ENCODE results near the gene LSM4.
A peak's percentile ranks its signal among the peaks of the same experiment; 100 is the strongest.

LSM4 gene

DNA sequence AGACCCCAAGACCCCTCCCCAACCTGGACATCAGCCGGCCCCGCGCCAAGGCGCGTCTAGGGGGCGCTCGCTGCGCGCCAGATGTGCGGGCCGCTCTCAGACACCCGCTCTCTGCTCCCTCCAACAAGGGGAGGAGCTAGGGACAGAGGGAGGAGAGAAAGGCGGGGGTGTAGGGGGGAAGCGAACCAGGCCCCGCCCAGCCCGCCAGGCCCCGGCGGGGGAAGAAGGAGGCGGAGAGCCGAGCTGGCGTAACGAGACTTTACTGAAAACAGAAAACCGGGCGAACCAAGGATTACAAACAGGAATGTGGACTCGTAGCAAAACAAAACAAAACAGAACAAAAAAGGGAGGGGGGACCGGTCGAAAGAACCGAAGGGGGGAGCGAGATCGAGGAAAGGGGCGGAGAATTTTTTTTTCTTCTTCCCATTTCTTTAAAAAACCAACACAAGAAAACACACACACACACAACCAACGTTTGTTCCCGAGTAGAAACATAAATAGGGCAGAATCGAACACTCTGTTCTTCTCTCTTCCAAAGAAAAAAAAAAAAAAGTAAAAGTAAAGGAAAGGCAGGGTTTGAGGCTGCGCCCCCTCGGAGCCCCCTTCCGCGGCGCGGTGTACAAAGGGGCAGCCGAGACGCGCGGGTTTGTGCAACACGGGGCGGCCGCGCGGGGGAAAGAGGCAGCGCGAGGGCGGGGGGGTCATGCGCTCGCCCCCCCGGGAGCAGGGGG lies 43.2 kb downstream of the LSM4 start:
- peak overlapping the region; percentile 49 for H3K27ac ChIP-seq (ENCODE audit: low read length)
- no peaks in the 10 kb centered on the region for H3K36me3 ChIP-seq (ENCODE audit: control insufficient read depth, low read depth, low read length)
- peak overlapping the region; percentile 87 for H3K4me3 ChIP-seq (ENCODE audit: low read length)
- no peaks in the 10 kb centered on the region for H3K9me3 ChIP-seq (ENCODE audit: control insufficient read depth, low read depth, low read length)
- peaks cover 11% of the 10 kb centered on the region for H3K4me1 ChIP-seq (ENCODE audit: control insufficient read depth, low read depth, low read length)
- H3K27me3 ChIP-seq (ENCODE audit: control insufficient read depth, insufficient read depth, low read length) = no peaks in the 10 kb centered on the region
- peak overlapping the region; percentile 93 for H3K9ac ChIP-seq (ENCODE audit: low read length)

DNA sequence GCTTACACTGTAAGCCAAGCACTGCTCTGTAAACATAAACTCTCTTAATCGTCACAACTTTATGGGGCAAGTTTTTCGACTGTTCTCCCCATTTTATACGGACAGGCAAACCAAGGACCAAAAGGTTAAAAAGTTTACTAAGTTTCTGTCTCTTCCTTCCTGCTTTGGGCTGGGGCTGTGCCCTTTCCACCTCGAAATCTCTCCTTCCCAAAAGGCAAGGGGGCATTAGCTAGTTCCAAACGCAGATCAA lies 43.7 kb downstream of the LSM4 start:
- no peaks in the 10 kb centered on the region for H3K36me3 ChIP-seq (ENCODE audit: control insufficient read depth, low read depth, low read length)
- H3K4me1 ChIP-seq (ENCODE audit: control insufficient read depth, low read depth, low read length) = peaks cover 15% of the 10 kb centered on the region
- H3K9ac ChIP-seq (ENCODE audit: low read length) = peak overlapping the region; percentile 26
- H3K27me3 ChIP-seq (ENCODE audit: control insufficient read depth, insufficient read depth, low read length) = no peaks in the 10 kb centered on the region
- H3K27ac ChIP-seq (ENCODE audit: low read length) = no peak overlapping the region
- H3K4me3 ChIP-seq (ENCODE audit: low read length) = peak overlapping the region; percentile 87
- no peaks in the 10 kb centered on the region for H3K9me3 ChIP-seq (ENCODE audit: control insufficient read depth, low read depth, low read length)

DNA sequence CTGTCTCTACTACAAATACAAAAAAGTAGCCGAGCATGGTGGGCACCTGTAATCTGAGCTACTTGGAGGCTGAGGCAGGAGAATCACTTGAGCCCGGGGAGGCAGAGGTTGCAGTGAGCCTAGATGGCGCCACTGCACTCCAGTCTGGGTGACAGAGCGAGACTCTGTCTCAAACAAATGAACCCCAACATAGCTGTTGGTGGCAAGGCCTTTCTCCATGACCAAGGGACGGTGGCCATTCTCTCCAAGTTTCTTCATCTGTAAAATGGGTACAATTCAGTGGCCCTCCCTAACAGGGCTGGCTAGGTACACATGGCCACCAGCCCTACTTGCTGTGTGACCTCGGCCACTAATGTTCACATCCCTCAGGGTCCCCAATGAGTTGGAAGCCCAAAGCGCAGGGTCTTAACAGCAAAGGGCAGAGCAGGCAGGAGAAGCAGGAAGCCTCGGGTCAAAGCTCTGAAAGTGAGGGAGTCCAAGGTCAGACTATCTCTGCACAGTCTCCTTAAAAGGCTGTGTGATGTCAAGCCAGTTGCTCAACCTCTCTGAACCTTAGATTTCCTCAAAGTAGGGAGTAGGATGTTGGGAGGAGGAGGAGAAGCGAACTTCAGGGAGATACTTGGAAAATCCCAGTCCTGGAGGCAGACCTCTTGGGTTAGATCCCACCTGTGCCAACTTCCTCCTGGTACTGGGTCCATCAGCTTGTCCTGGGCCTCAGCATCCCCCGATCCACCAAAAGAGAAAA lies 44.2 kb downstream of the LSM4 start:
- Histone ChIP-seq H3K9ac (ENCODE audit: low read length) (peak overlapping the region; percentile 26), H3K27me3 (ENCODE audit: control insufficient read depth, insufficient read depth, low read length) (no peaks in the 10 kb centered on the region), H3K9me3 (ENCODE audit: control insufficient read depth, low read depth, low read length) (no peaks in the 10 kb centered on the region), H3K4me3 (ENCODE audit: low read length) (peak overlapping the region; percentile 87), H3K27ac (ENCODE audit: low read length) (no peak overlapping the region), H3K4me1 (ENCODE audit: control insufficient read depth, low read depth, low read length) (peaks cover 15% of the 10 kb centered on the region), H3K36me3 (ENCODE audit: control insufficient read depth, low read depth, low read length) (no peaks in the 10 kb centered on the region)

DNA sequence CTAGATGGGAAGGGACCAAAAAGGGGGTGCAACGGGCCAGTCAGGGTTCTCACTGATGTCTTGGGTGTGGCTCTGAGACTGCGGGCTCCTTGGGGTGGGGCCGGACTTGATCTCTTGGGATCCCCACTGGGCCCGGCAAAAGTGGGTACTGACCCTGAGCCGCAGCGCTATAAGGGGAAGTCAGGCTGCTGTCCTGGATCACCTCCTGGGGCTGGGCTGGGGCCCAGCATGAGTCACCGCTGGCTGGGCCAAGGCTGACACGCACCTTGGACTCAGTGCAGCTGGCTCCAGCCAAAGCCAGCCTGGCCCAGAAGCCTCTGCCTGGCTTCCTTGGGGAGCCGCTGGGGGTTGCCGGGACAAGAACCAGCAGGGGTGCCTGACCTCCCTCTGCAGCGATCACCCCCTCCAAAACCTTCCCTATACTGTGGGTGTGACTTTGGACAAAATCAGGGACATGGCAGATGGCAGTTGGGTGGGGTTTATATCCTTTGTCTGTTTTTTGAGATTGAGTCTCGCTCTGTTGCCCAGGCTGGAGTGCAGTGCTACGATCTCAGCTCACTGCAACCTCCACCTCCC lies 48.0 kb downstream of the LSM4 start:
- Histone ChIP-seq H3K27ac (ENCODE audit: low read length) (no peak overlapping the region), H3K27me3 (ENCODE audit: control insufficient read depth, insufficient read depth, low read length) (no peaks in the 10 kb centered on the region), H3K9me3 (ENCODE audit: control insufficient read depth, low read depth, low read length) (no peaks in the 10 kb centered on the region), H3K9ac (ENCODE audit: low read length) (no peak overlapping the region), H3K4me1 (ENCODE audit: control insufficient read depth, low read depth, low read length) (peaks cover 9% of the 10 kb centered on the region), H3K36me3 (ENCODE audit: control insufficient read depth, low read depth, low read length) (no peaks in the 10 kb centered on the region), H3K4me3 (ENCODE audit: low read length) (no peak overlapping the region)

DNA sequence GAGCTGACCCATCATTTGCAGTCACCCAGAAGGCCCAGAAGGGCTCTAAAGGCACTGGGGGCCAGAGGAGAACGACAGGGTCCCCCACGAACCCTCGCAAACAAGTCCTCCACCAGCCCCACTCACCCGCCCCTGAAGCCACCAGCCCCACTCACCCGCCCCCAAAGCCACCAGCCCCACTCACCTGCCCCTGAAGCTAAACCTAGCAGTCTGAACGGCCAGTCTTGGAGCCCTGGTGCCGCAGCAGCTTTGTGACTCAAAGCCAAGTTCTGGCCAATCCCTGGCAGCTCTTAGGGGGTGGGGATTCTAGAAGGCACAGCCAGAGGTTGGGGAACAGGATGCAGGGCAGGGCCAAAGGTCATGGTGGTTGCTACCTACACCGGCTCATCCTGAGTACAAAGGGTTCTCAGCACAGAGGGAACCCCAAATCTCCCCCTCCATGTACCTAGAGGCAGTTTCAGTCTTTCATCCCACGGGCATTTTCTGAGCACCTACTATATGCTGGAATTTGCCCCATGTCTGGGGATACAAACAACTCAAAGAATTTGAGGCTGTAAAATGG lies 48.6 kb downstream of the LSM4 start, which contains the start of gene IQCN:
Gene IQCN (minus strand): TSS at position 234 of the 562 bp plus-strand sequence. CDS start 4,974 bp downstream, outside the sequence.
- Histone ChIP-seq H3K4me3 (ENCODE audit: low read length) (no peak within 1 kb of the TSS), H3K4me1 (ENCODE audit: control insufficient read depth, low read depth, low read length) (peaks cover 9% of the 10 kb centered on the region), H3K36me3 (ENCODE audit: control insufficient read depth, low read depth, low read length) (no peaks in the 10 kb centered on the region), H3K9me3 (ENCODE audit: control insufficient read depth, low read depth, low read length) (no peaks in the 10 kb centered on the region), H3K9ac (ENCODE audit: low read length) (no peak within 1 kb of the TSS), H3K27me3 (ENCODE audit: control insufficient read depth, insufficient read depth, low read length) (no peaks in the 10 kb centered on the region), H3K27ac (ENCODE audit: low read length) (no peak within 1 kb of the TSS)

DNA sequence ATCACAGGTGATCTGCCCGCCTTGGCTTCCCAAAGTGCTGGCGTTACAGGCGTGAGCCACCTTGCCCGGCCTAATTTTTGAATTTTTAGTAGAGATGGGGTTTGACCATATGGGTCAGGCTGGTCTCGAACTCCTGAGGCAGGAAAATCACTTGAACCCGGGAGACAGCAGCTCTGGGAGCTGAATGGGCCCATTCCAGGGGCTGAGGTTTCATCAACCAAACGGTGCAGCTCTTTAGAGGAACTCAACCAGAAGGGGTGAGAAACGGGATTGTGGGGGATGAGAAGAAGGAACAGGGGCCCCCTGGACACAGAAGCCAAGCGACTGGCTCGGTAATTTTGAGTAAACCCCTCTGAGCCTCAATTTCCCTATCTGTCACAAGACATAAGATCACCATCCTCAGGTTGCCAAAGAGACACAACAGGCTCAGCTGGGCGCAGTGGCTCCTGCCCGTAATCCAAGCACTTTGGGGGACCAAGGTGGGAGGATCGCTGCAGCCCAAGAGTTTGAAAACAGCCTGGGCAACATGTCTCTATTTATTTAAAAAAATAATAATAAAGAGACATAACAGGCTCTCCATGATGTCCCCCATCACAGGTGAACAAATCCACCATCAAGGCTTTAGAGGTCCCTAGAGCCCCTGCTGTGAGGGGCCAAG lies 49.2 kb downstream of the LSM4 start:
- H3K9ac ChIP-seq (ENCODE audit: low read length) = no peak overlapping the region
- H3K4me1 ChIP-seq (ENCODE audit: control insufficient read depth, low read depth, low read length) = peaks cover 4% of the 10 kb centered on the region
- H3K36me3 ChIP-seq (ENCODE audit: control insufficient read depth, low read depth, low read length) = no peaks in the 10 kb centered on the region
- H3K27ac ChIP-seq (ENCODE audit: low read length) = no peak overlapping the region
- no peaks in the 10 kb centered on the region for H3K9me3 ChIP-seq (ENCODE audit: control insufficient read depth, low read depth, low read length)
- H3K4me3 ChIP-seq (ENCODE audit: low read length) = no peak overlapping the region
- H3K27me3 ChIP-seq (ENCODE audit: control insufficient read depth, insufficient read depth, low read length) = no peaks in the 10 kb centered on the region

DNA sequence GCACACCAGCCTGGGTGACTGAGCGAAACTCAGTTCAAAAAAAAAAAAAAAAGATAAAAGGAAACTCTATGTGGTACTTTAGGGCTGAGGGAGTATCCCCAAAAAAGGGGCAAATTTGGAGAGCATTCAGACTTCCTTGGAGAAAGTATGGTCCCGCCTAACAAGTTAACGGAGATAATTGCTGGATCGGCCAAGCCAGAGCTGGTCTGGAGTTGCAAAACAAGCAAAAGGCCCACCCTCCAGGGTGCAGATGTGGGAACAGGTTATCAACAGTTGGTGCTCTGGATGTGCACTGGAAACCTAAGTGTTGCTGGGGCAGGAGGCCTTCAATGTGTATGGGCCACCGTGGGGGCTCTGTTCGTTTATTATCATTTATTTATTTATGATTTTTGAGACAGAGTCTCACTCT lies 51.4 kb downstream of the LSM4 start:
- H3K9ac ChIP-seq (ENCODE audit: low read length) = no peak overlapping the region
- no peaks in the 10 kb centered on the region for H3K27me3 ChIP-seq (ENCODE audit: control insufficient read depth, insufficient read depth, low read length)
- H3K27ac ChIP-seq (ENCODE audit: low read length) = no peak overlapping the region
- H3K4me3 ChIP-seq (ENCODE audit: low read length) = no peak overlapping the region
- H3K9me3 ChIP-seq (ENCODE audit: control insufficient read depth, low read depth, low read length) = no peaks in the 10 kb centered on the region
- H3K4me1 ChIP-seq (ENCODE audit: control insufficient read depth, low read depth, low read length) = peaks cover 4% of the 10 kb centered on the region
- H3K36me3 ChIP-seq (ENCODE audit: control insufficient read depth, low read depth, low read length) = no peaks in the 10 kb centered on the region

DNA sequence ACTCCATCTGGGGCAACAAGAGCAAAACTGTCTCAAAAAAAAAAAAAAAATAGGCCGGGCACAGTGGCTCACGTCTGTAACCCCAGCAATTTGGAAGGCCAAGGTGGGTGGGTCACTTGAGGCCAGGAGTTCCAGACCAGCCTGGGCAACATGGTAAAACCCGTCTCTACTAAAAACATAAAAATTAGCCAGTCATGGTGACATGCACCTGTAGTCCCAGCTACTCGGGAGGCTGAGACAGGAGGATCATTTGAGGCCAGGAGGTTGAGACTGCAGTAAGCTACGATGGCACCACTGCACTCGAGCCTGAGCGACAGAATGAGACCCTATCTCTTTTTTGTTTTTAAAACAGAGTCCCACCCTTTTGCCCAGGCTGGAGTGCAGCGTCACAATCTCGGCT lies 52.5 kb downstream of the LSM4 start:
- Histone ChIP-seq H3K27me3 (ENCODE audit: control insufficient read depth, insufficient read depth, low read length) (no peaks in the 10 kb centered on the region), H3K4me3 (ENCODE audit: low read length) (no peak overlapping the region), H3K9ac (ENCODE audit: low read length) (no peak overlapping the region), H3K4me1 (ENCODE audit: control insufficient read depth, low read depth, low read length) (peaks cover 4% of the 10 kb centered on the region), H3K27ac (ENCODE audit: low read length) (no peak overlapping the region), H3K36me3 (ENCODE audit: control insufficient read depth, low read depth, low read length) (no peaks in the 10 kb centered on the region), H3K9me3 (ENCODE audit: control insufficient read depth, low read depth, low read length) (no peaks in the 10 kb centered on the region)

DNA sequence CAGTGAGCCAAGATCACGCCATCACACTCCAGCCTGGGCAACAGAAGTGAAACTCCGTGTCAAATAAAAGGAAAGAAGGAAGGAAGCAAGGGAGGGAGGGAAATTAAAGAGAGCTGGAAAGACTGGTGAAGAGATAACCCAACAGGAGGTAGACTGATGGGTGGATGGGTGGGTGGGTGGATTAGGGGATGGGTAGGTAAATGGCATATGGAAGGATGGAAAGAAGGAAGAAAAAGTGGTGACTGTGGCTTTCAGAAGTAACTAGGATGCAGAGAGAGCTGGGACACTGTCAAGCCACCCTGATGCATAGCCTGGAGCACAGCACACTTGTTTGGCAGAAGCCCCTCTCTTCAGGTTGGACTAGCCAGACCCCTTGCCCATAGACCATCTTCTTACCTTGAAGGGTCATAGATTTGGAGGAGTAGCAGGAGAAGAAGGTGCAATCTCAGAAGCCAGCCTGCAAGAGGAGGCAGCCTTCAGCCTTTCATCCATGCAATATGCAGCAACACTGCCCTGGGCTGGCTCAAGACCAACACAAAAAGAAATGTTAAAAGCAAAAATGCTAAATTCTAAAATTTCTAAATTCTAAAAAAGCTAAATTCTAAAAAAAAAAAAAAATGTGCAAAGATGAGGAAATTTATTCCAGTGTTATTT lies 53.7 kb downstream of the LSM4 start:
- no peak overlapping the region for H3K4me3 ChIP-seq (ENCODE audit: low read length)
- H3K36me3 ChIP-seq (ENCODE audit: control insufficient read depth, low read depth, low read length) = no peaks in the 10 kb centered on the region
- no peaks in the 10 kb centered on the region for H3K27me3 ChIP-seq (ENCODE audit: control insufficient read depth, insufficient read depth, low read length)
- H3K27ac ChIP-seq (ENCODE audit: low read length) = no peak overlapping the region
- no peak overlapping the region for H3K9ac ChIP-seq (ENCODE audit: low read length)
- no peaks in the 10 kb centered on the region for H3K9me3 ChIP-seq (ENCODE audit: control insufficient read depth, low read depth, low read length)
- no peaks in the 10 kb centered on the region for H3K4me1 ChIP-seq (ENCODE audit: control insufficient read depth, low read depth, low read length)

DNA sequence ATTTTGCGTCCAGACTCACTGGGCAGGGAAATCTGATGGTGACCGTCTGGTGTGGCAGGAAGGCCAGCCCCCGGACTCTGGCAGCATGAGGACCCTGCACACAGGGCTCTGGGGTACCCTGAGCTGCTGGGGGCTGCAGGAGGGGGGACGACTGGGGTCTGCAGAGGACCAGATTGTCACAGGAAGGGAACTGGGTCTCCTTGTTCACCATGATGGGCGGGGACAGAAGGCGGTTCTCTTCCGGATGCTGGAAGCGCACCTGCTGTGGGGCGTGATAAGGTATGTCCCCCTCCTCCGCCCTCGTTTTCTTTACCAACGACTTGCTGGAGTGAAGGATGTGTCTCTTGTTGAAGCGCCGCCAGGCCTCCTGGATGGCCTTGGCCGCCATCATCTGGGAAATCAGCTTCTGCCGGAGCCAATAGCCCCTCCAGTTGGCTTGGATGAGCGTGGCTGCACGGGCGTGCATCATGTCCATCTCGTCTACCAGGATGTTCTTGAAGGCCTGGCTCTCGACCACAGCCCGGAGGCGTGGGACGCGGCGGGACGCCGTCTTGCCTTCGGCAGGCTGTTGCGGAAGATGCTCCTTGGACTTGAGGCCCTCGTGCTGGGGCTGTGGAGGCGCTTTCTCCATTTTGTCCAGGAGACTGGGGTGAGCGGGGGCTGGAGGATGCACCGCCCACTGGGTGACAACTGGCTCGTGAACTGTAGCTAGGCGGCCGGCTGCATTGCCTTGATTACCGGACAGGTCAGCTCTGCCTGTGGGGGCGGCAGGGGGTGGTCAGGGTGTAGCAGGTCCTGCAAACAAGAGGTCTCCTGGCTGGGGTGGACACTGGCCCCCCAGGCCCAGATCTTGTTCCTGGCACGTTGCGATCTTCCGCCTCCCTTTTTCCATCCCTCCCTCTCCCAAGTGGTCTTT lies 55.8 kb downstream of the LSM4 start:
- Histone ChIP-seq H3K36me3 (ENCODE audit: control insufficient read depth, low read depth, low read length) (no peaks in the 10 kb centered on the region), H3K27ac (ENCODE audit: low read length) (no peak overlapping the region), H3K4me3 (ENCODE audit: low read length) (no peak overlapping the region), H3K9me3 (ENCODE audit: control insufficient read depth, low read depth, low read length) (no peaks in the 10 kb centered on the region), H3K4me1 (ENCODE audit: control insufficient read depth, low read depth, low read length) (no peaks in the 10 kb centered on the region), H3K27me3 (ENCODE audit: control insufficient read depth, insufficient read depth, low read length) (no peaks in the 10 kb centered on the region), H3K9ac (ENCODE audit: low read length) (no peak overlapping the region)

Data from iPS-18a (cell line).